ENCODE measurements around the gene TENT5A. TPM values are rescaled to one million over a fixed set of nuclear protein-coding genes. Genes with fewer than 3 reads are reported as not detected.
A peak's percentile ranks its signal among the peaks of the same experiment; 100 is the strongest.

Gene TENT5A
- polyA plus RNA-seq, 3 donors, result 9.1 to 28.9 (median 12.1) TPM

- Histone ChIP-seq H3K27ac (ENCODE audit: low read depth in 1 of 2, low read length in 2 of 2) (peak overlapping the region in 1 of 2 donors; percentile 98), H3K4me2 (replicated peaks; ENCODE audit: extremely low read depth, low read length, poor library complexity, severe bottlenecking) (peak overlapping the region; percentile 89), H3K36me3 (replicated peaks in 1 of 2; ENCODE audit: control insufficient read depth in 1 of 2, insufficient read depth in 2 of 2, low read length in 2 of 2) (peaks cover 17 to 23% of the 10 kb centered on the region in 2 donors), H3K4me1 (ENCODE audit: control insufficient read depth in 1 of 2, insufficient read depth in 2 of 2, low read length in 2 of 2) (peaks cover 47 to 68% of the 10 kb centered on the region in 2 donors), H3K9ac (ENCODE audit: insufficient read depth, low read length, poor library complexity, severe bottlenecking) (peak overlapping the region; percentile 92), H4K20me1 (ENCODE audit: insufficient read depth, low read length) (peaks cover 67% of the 10 kb centered on the region), H2AFZ (ENCODE audit: insufficient read depth, low read depth, low read length, poor library complexity, severe bottlenecking) (no peak overlapping the region), H3K27me3 (ENCODE audit: control insufficient read depth in 2 of 2, insufficient read depth in 2 of 2, low read length in 2 of 2) (no peaks in the 10 kb centered on the region), H3K79me2 (ENCODE audit: insufficient read depth, low read length) (peaks cover 73% of the 10 kb centered on the region), H3K9me3 (replicated peaks in 1 of 2; ENCODE audit: control insufficient read depth in 1 of 2, insufficient read depth in 1 of 2, low read length in 2 of 2) (no peaks in the 10 kb centered on the region), H3K4me3 (replicated peaks in 1 of 3; ENCODE audit: low read depth in 2 of 3, low read length in 3 of 3) (peak overlapping the region; percentile 81 to 95 (median 88))
- H3K27ac Mint-ChIP-seq, result peak overlapping the region; percentile 20 to 100 (median 99)
- H3K4me3 Mint-ChIP-seq, result peak overlapping the region; percentile 99 to 100
- no peak for TF ChIP-seq CTCF (IDR thresholded peaks at IDR 0.05)
- H3K4me1 Mint-ChIP-seq, result peaks cover 70% of the 10 kb centered on the region
- peaks cover 25 to 38% of the 10 kb centered on the region in 2 donors for H3K36me3 Mint-ChIP-seq
- intact Hi-C loops (cut with micrococcal nuclease), result loop anchor here (5.0 to 10.0 kb wide), 5 partner anchors 62 to 1745 kb away; partner anchors contain the start of gene TTK (in 1 of the 2)
- WGBS (ENCODE audit: insufficient coverage), result no CpG with 5 or more reads among the region's 5 CpGs
- peaks cover 0 to 1% (median 0%) of the 10 kb centered on the region in 7 donors for H3K9me3 Mint-ChIP-seq
- DNase-seq, result peak in 1 of 3 donors; percentile 25
- H3K27me3 Mint-ChIP-seq (ENCODE audit: low read depth in 3 of 3), result no peaks in the 10 kb centered on the region
These were observed 2.3 kb downstream of the TENT5A start for GRCh38 chr6:81750200-81750599.

DNA sequence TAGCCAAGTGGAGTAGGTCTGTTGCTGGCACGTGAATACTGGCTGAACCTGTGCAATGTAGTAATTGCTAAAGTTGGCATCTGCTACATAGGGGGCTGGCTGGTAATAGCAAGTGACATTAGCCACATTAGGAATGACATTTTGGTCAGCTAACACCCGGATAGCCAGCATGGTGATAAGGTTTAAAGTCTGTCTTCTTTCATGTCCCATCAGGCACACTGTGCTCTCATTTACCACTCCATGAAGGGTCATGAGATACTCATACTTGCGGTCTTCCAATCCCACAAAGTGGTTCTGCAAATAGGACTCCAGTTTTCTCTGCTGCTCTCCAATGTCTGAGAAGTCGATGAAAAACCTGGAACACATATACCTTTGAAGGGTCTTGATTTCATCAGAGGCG lies 2.8 kb downstream of the TENT5A start:
- peak overlapping the region; percentile 89 for H3K4me2 ChIP-seq (replicated peaks; ENCODE audit: extremely low read depth, low read length, poor library complexity, severe bottlenecking)
- H3K79me2 ChIP-seq (ENCODE audit: insufficient read depth, low read length), result peaks cover 77% of the 10 kb centered on the region

More for the DNA sequence above, 2.8 kb downstream of the TENT5A start:
- no peak for TF ChIP-seq CTCF (IDR thresholded peaks at IDR 0.05)
- 0% methylated on average over 4 of the region's 5 CpGs for WGBS (ENCODE audit: insufficient coverage)
- peak overlapping the region in 1 of 2 donors; percentile 98 for H3K27ac ChIP-seq (ENCODE audit: low read depth in 1 of 2, low read length in 2 of 2)
- peaks cover 70% of the 10 kb centered on the region for H3K4me1 Mint-ChIP-seq
- H3K4me3 ChIP-seq (replicated peaks in 1 of 3; ENCODE audit: low read depth in 2 of 3, low read length in 3 of 3), result peak overlapping the region; percentile 81 to 95 (median 88)
- H3K27me3 ChIP-seq (ENCODE audit: control insufficient read depth in 2 of 2, insufficient read depth in 2 of 2, low read length in 2 of 2), result no peaks in the 10 kb centered on the region
- H3K27me3 Mint-ChIP-seq (ENCODE audit: low read depth in 3 of 3), result no peaks in the 10 kb centered on the region
- H3K9ac ChIP-seq (ENCODE audit: insufficient read depth, low read length, poor library complexity, severe bottlenecking), result peak overlapping the region; percentile 92
- DNase-seq, result peak in 1 of 3 donors; percentile 27
- peaks cover 0 to 1% (median 0%) of the 10 kb centered on the region in 7 donors for H3K9me3 Mint-ChIP-seq
- peaks cover 17 to 23% of the 10 kb centered on the region in 2 donors for H3K36me3 ChIP-seq (replicated peaks in 1 of 2; ENCODE audit: control insufficient read depth in 1 of 2, insufficient read depth in 2 of 2, low read length in 2 of 2)
- H3K9me3 ChIP-seq (replicated peaks in 1 of 2; ENCODE audit: control insufficient read depth in 1 of 2, insufficient read depth in 1 of 2, low read length in 2 of 2), result no peaks in the 10 kb centered on the region
- peaks cover 49 to 68% of the 10 kb centered on the region in 2 donors for H3K4me1 ChIP-seq (ENCODE audit: control insufficient read depth in 1 of 2, insufficient read depth in 2 of 2, low read length in 2 of 2)
- intact Hi-C loops (cut with micrococcal nuclease), result loop anchor here (5.0 to 10.0 kb wide), 6 partner anchors 63 to 1745 kb away; partner anchors contain the start of genes BCKDHB (in 1 of the 2) and TTK (in 1 of the 2)
- no peak overlapping the region for H2AFZ ChIP-seq (ENCODE audit: insufficient read depth, low read depth, low read length, poor library complexity, severe bottlenecking)
- H3K27ac Mint-ChIP-seq, result peak overlapping the region in 5 of 7 donors; percentile 73 to 100 (median 99)
- peaks cover 72% of the 10 kb centered on the region for H4K20me1 ChIP-seq (ENCODE audit: insufficient read depth, low read length)
- H3K36me3 Mint-ChIP-seq, result peaks cover 25 to 38% of the 10 kb centered on the region in 2 donors
- H3K4me3 Mint-ChIP-seq, result peak overlapping the region; percentile 99 to 100

Measured in CD14-positive monocyte (primary cell).